PC-9 (cell line): ENCODE results near the gene PEA15. TPM values are rescaled to one million over a fixed set of nuclear protein-coding genes. Genes with fewer than 3 reads are reported as not detected.

Source experiments
- BruUV-seq: library from RNA; stranded (reverse); fragments of 400-500 nt; replicated peaks from 2 replicates; lab custom pipeline; 2021; lab: Mats Ljungman, UMichigan
- CTCF ChIA-PET: fragments of 300-600 bp; sonication (Branson Sonifier 250); formaldehyde crosslinking; loops from one replicate; lab custom pipeline; 2022; ENCODE audit warnings: antibody characterized with exemption; lab: Charles Lee
- POLR2A ChIA-PET: fragments of 300-600 bp; sonication (Branson Sonifier 250); formaldehyde crosslinking; loops from one replicate; lab custom pipeline; 2022; ENCODE audit warnings: antibody characterized with exemption; ENCODE audit not compliant: unreplicated experiment; lab: Charles Lee
- DNase-seq, 2 experiments: peaks; one replicate each; pipeline versions ENCODE4 v3.0.0 to v3.0.0-alpha.2; 2015 to 2022; ENCODE audit warnings: mixed read lengths in 1 of 2
- H2AFZ ChIP-seq: fragments of 200-600 bp; sonication (generic); 2 replicates; pipeline ENCODE4 v1.8.1; 2017; ENCODE audit warnings: antibody characterized with exemption
- H3F3A ChIP-seq: fragments of 200-600 bp; sonication (generic); 2 replicates; pipeline ENCODE4 v1.8.1; 2017; ENCODE audit warnings: antibody characterized with exemption, mild to moderate bottlenecking, low read depth; ENCODE audit not compliant: insufficient read depth
- H3K27ac ChIP-seq: fragments of 200-600 bp; sonication (generic); 2 replicates; pipeline ENCODE4 v1.6.1; 2016; ENCODE audit warnings: mixed run types
- H3K27me3 ChIP-seq: fragments of 200-600 bp; sonication (generic); 2 replicates; pipeline ENCODE4 v1.6.1; 2016; ENCODE audit warnings: low read depth, mixed run types; ENCODE audit not compliant: insufficient read depth
- H3K36me3 ChIP-seq: fragments of 200-600 bp; sonication (generic); 2 replicates; pipeline ENCODE4 v1.6.1; 2016; ENCODE audit warnings: low read depth, mixed run types
- H3K4me1 ChIP-seq: fragments of 200-600 bp; sonication (generic); replicated peaks from 2 replicates; pipeline ENCODE4 v1.6.1; 2016; ENCODE audit warnings: mixed run types; ENCODE audit not compliant: insufficient read depth
- H3K4me2 ChIP-seq: fragments of 200-600 bp; sonication (generic); 2 replicates; pipeline ENCODE4 v1.6.1; 2017; ENCODE audit warnings: mixed run types
- H3K4me3 ChIP-seq: fragments of 200-600 bp; sonication (generic); 2 replicates; pipeline ENCODE4 v1.6.1; 2016; ENCODE audit warnings: mixed run types
- H3K79me2 ChIP-seq: fragments of 200-600 bp; sonication (generic); 2 replicates; pipeline ENCODE4 v1.6.1; 2017; ENCODE audit warnings: low read depth, mixed run types
- H3K9me2 ChIP-seq: fragments of 200-600 bp; sonication (generic); 2 replicates; pipeline ENCODE4 v1.8.1; 2017; ENCODE audit warnings: mild to moderate bottlenecking; ENCODE audit not compliant: insufficient read depth
- H3K9me3 ChIP-seq: fragments of 200-600 bp; sonication (generic); 2 replicates; pipeline ENCODE4 v1.8.1; 2016; ENCODE audit warnings: low read depth; ENCODE audit not compliant: insufficient read depth
- H4K20me1 ChIP-seq: fragments of 200-600 bp; sonication (generic); 2 replicates; pipeline ENCODE4 v1.8.1; 2017; ENCODE audit not compliant: insufficient read depth
- CTCF ChIP-seq: fragments of 200-600 bp; sonication (generic); conservative IDR thresholded peaks from 2 replicates; pipeline ENCODE4 v1.6.1; 2017; ENCODE audit warnings: mixed run types, antibody characterized with exemption, mild to moderate bottlenecking, moderate library complexity
- EZH2 ChIP-seq: fragments of 200-600 bp; sonication (generic); IDR thresholded peaks from 2 replicates; pipeline ENCODE4 v1.8.0; 2017; ENCODE audit warnings: antibody characterized with exemption, low read depth
- intact Hi-C: fragments of 100-400 bp; cut with micrococcal nuclease; formaldehyde crosslinking; loops from one replicate; pipeline ENCODE4 v1.10.0; 2022; ENCODE audit not compliant: unreplicated experiment
- total RNA-seq: library from RNA; stranded (reverse); gene quantifications from 2 replicates; pipeline ENCODE4 v1.2.3, GENCODE V29; 2021

The PEA15 gene
- total RNA-seq, 1 experiment from 2014 or later: 139 TPM

DNA sequence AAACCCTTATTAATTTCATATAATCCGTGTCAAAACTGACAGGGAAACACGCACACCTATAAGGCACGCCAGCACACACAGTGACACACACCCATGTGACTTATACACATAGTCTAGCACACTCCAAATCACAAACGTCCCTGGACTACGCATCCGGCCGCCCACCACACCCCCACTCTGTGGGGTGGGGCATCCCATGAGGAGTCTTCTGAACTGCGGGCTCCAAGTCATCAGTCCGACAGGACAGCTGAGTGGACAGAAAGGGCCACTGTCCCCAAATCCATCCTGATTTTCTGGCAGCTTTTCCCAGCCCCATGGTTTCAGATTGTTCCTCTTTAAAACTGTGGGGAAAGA is 829 bp downstream of the PEA15 start:
- Histone ChIP-seq H3K4me3 (peak overlapping the region; percentile 99), H4K20me1 (peaks cover 13% of the 10 kb centered on the region), H3F3A (peaks cover 23% of the 10 kb centered on the region), H3K4me1 (peaks cover 22% of the 10 kb centered on the region), H3K27ac (peak overlapping the region; percentile 67), H3K79me2 (peaks cover 46% of the 10 kb centered on the region), H3K9me2 (no peaks in the 10 kb centered on the region), H3K36me3 (0 out of 2 replicates have a peak, but pooled peaks cover 5% of the 10 kb centered on the region), H3K27me3 (no peaks in the 10 kb centered on the region), H3K4me2 (peak overlapping the region; percentile 99), H2AFZ (peak overlapping the region; percentile 95), H3K9me3 (no peaks in the 10 kb centered on the region)
- intact Hi-C loops: loop anchor here (5.0 kb wide), 1 partner anchor 174 kb away; the partner anchor contains the start of gene PIGM
- POLR2A ChIA-PET: no interaction called here
- BruUV-seq: TSS peak; percentile 83
- DNase-seq: peak in 1 of 2 experiments; percentile 33
- CTCF ChIA-PET: no interaction called here
- no peak for TF ChIP-seq CTCF
- no peak for TF ChIP-seq EZH2

- Histone ChIP-seq H3K27ac (peak overlapping the region; percentile 67), H3K9me3 (no peaks in the 10 kb centered on the region), H3K79me2 (peaks cover 46% of the 10 kb centered on the region), H3K4me3 (peak overlapping the region; percentile 99), H2AFZ (0 out of 2 replicates have a peak overlapping the region, but pooled peaks have one; percentile 95), H3K9me2 (no peaks in the 10 kb centered on the region), H3K36me3 (peaks cover 10% of the 10 kb centered on the region; the same call in 1 of the 2 replicates), H3K27me3 (no peaks in the 10 kb centered on the region), H3K4me1 (peaks cover 22% of the 10 kb centered on the region), H3K4me2 (peak overlapping the region; percentile 99), H3F3A (peaks cover 23% of the 10 kb centered on the region), H4K20me1 (peaks cover 19% of the 10 kb centered on the region)
- intact Hi-C loops: loop anchor here (5.0 kb wide), 1 partner anchor 174 kb away; the partner anchor contains the start of gene PIGM
- ChIA-PET POLR2A (no interaction called here), CTCF (no interaction called here)
- TF ChIP-seq EZH2 (no peak), CTCF (no peak)
- BruUV-seq: no TSS peak
- peak; percentile 53 to 68 for DNase-seq
These were observed 1.4 kb downstream of the PEA15 start for GRCh38 chr1:160206421-160207117.

- POLR2A ChIA-PET: no interaction called here
- intact Hi-C loops: loop anchor here (5.0 kb wide), 1 partner anchor 175 kb away; the partner anchor contains the start of gene PIGM
- CTCF ChIA-PET: no interaction called here
- TF ChIP-seq CTCF: no peak
- TF ChIP-seq EZH2: no peak
- Histone ChIP-seq H3K9me3 (no peaks in the 10 kb centered on the region), H3K27ac (no peak overlapping the region), H2AFZ (no peak overlapping the region), H3K27me3 (no peaks in the 10 kb centered on the region), H3K79me2 (peaks cover 46% of the 10 kb centered on the region), H3F3A (peaks cover 23% of the 10 kb centered on the region), H3K9me2 (no peaks in the 10 kb centered on the region), H3K4me3 (no peak overlapping the region), H3K36me3 (peaks cover 11% of the 10 kb centered on the region; the same call in 1 of the 2 replicates), H4K20me1 (peaks cover 19% of the 10 kb centered on the region), H3K4me1 (peaks cover 22% of the 10 kb centered on the region), H3K4me2 (peak overlapping the region; percentile 99)
- no peak for DNase-seq
- no TSS peak for BruUV-seq
These were observed 2.0 kb downstream of the PEA15 start for GRCh38 chr1:160207118-160207650.
